HG02973 (cell line): ENCODE measurements around the gene CNOT11.
"Not testable (repeated sequence)": the region's sequence is repeated elsewhere in the genome, so short reads cannot be mapped to it uniquely, and the experiment has no call there.

Source experiments
- ATAC-seq: cut with Tn5 transposase; IDR thresholded peaks from one replicate; pipeline ENCODE4 v1.9.1; 2021; ENCODE audit warnings: moderate library complexity; ENCODE audit not compliant: unreplicated experiment

The CNOT11 gene

GRCh38 chr2:101244899-101245298, 7.8 kb upstream of the CNOT11 start:
- ATAC-seq: not testable (repeated sequence)

- not testable (repeated sequence) for ATAC-seq
These were observed 7.2 kb upstream of the CNOT11 start for GRCh38 chr2:101245468-101245867.

- ATAC-seq: not testable (repeated sequence)
These were observed 3.9 kb upstream of the CNOT11 start for GRCh38 chr2:101248756-101249155.

- no peak for ATAC-seq
These were observed 2.9 kb upstream of the CNOT11 start for GRCh38 chr2:101249826-101250225.

- ATAC-seq: not testable (repeated sequence)
These were observed 1.4 kb upstream of the CNOT11 start for GRCh38 chr2:101251246-101251781.

- peak; percentile 41 for ATAC-seq
These were observed 760 bp upstream of the CNOT11 start for GRCh38 chr2:101251844-101252407.

GRCh38 chr2:101253013-101253702, 472 bp downstream of the CNOT11 start:
- peak; percentile 54 for ATAC-seq

- ATAC-seq: no peak
These were observed 1.2 kb downstream of the CNOT11 start for GRCh38 chr2:101253703-101254450.

GRCh38 chr2:101255501-101255900, 2.8 kb downstream of the CNOT11 start:
- no peak for ATAC-seq

- ATAC-seq: no peak
These were observed 3.6 kb downstream of the CNOT11 start for GRCh38 chr2:101256316-101256715.

- no peak for ATAC-seq
These were observed 6.1 kb downstream of the CNOT11 start for GRCh38 chr2:101258804-101259203.

- ATAC-seq: no peak
These were observed 9.5 kb downstream of the CNOT11 start for GRCh38 chr2:101262142-101262541.

- ATAC-seq: no peak
These were observed 10.7 kb downstream of the CNOT11 start for GRCh38 chr2:101263377-101263800.

- no peak for ATAC-seq
These were observed 11.8 kb downstream of the CNOT11 start for GRCh38 chr2:101264360-101264939.

- ATAC-seq: no peak
These were observed 13.3 kb downstream of the CNOT11 start for GRCh38 chr2:101265893-101266499.

- ATAC-seq: no peak
These were observed 15.3 kb downstream of the CNOT11 start for GRCh38 chr2:101267671-101268656.

- no peak for ATAC-seq
These were observed 18.1 kb downstream of the CNOT11 start for GRCh38 chr2:101270700-101271259.

GRCh38 chr2:101272045-101272784, 19.5 kb downstream of the CNOT11 start:
- ATAC-seq: peak; percentile 81

GRCh38 chr2:101273056-101273455, 20.4 kb downstream of the CNOT11 start:
- no peak for ATAC-seq
